K562 (cell line): Measurements from ENCODE around the gene SRP54. TPM values are rescaled to one million over a fixed set of nuclear protein-coding genes. Genes with fewer than 3 reads are reported as not detected.

Experiments used
- ATAC-seq: fragments of 200-7000 bp; cut with Tn5 transposase; 3 replicates; pipeline ENCODE4 v1.9.1; 2020; ENCODE audit warnings: moderate library complexity
- BruUV-seq: library from RNA; stranded (reverse); fragments of 400-500 nt; replicated peaks from 2 replicates; lab custom pipeline; 2021; lab: Mats Ljungman, UMichigan
- CTCF ChIA-PET: fragments of 300-600 bp; formaldehyde crosslinking; extraction: SDS; loops from one replicate; lab custom pipeline; 2021; ENCODE audit warnings: low intra/inter-chr PET ratio; lab: Yijun Ruan, JAX
- POLR2A ChIA-PET: fragments of 300-600, 350-650 bp; sonication (Branson Sonifier 250); formaldehyde crosslinking; extraction: SDS; loops from one replicate; lab custom pipeline; 2021; ENCODE audit warnings: antibody characterized with exemption, inconsistent platforms; lab: Yijun Ruan, JAX
- DNase-seq, 4 experiments: peaks; one replicate each; pipeline versions ENCODE4 v3.0.0 to v3.0.0-alpha.2; 2011 to 2018; ENCODE audit warnings: low spot score in 3 of 4, mixed read lengths in 3 of 4; ENCODE audit errors: extremely low read depth in 1 of 4
- FAIRE-seq: peaks from 2 replicates; lab custom pipeline; 2011; peaks lifted over from hg19 to GRCh38; lab: Jason Lieb, UNC
- H2AFZ ChIP-seq: 2 replicates; pipeline ENCODE4 v1.6.0; 2011; ENCODE audit warnings: low read depth, low read length, control low read depth, inconsistent platforms
- H3K27ac ChIP-seq: fragments of 200-600 bp; 3 replicates; pipeline ENCODE4 v1.8.0; 2011; ENCODE audit warnings: low read depth, mild to moderate bottlenecking, control low read depth, inconsistent platforms, low read length, moderate library complexity, mixed read lengths; ENCODE audit errors: extremely low read depth
- H3K27me3 ChIP-seq, 2 experiments: fragments of 300-600 bp in 1 of 2; 2 replicates in 1 of 2; 3 replicates in 1 of 2; pipeline versions ENCODE4 v1.6.0 to v1.8.0; 2011; ENCODE audit warnings: inconsistent platforms in 2 of 2, low read length in 2 of 2, mild to moderate bottlenecking in 1 of 2, mixed read lengths in 1 of 2, moderate library complexity in 1 of 2; ENCODE audit not compliant: control insufficient read depth in 2 of 2, insufficient read depth in 2 of 2
- H3K36me3 ChIP-seq: fragments of 300-600 bp; 3 replicates; pipeline ENCODE4 v1.8.0; 2011; ENCODE audit warnings: mild to moderate bottlenecking, low read length, inconsistent platforms; ENCODE audit not compliant: control insufficient read depth, insufficient read depth
- H3K4me1 ChIP-seq, 2 experiments: fragments of 200-600 bp in 1 of 2; replicated peaks in 1 of 2; 2 replicates in 1 of 2; 3 replicates in 1 of 2; pipeline versions ENCODE4 v1.5.1 to v1.8.0; 2011; ENCODE audit warnings: inconsistent platforms in 2 of 2, low read length in 2 of 2, mild to moderate bottlenecking in 1 of 2, mixed read lengths in 1 of 2, moderate library complexity in 1 of 2; ENCODE audit not compliant: control insufficient read depth in 2 of 2, insufficient read depth in 2 of 2
- H3K4me2 ChIP-seq: 2 replicates; pipeline ENCODE4 v1.6.1; 2011; ENCODE audit warnings: low read length, control low read depth, inconsistent platforms, mixed read lengths; ENCODE audit not compliant: insufficient read depth
- H3K4me3 ChIP-seq: fragments of 200-600 bp; sonication (generic), shearing (Covaris generic); 2 replicates; pipeline ENCODE4 v1.5.1; 2016; ENCODE audit warnings: control low read depth, inconsistent platforms
- H3K79me2 ChIP-seq: fragments of 200-600 bp; 3 replicates; pipeline ENCODE4 v1.8.0; 2011; ENCODE audit warnings: low read length, inconsistent platforms; ENCODE audit not compliant: control insufficient read depth, insufficient read depth
- H3K9ac ChIP-seq, 2 experiments: 2 replicates each; pipeline versions ENCODE4 v1.6.0 to v1.6.1; 2011; ENCODE audit warnings: low read depth in 2 of 2, low read length in 2 of 2, control low read depth in 1 of 2, inconsistent platforms in 1 of 2, mild to moderate bottlenecking in 1 of 2, mixed read lengths in 1 of 2; ENCODE audit not compliant: insufficient read depth in 1 of 2
- H3K9me1 ChIP-seq: one replicate; pipeline ENCODE4 v1.6.0; 2011; ENCODE audit warnings: inconsistent platforms, mild to moderate bottlenecking, low read length, moderate library complexity; ENCODE audit not compliant: control insufficient read depth, insufficient read depth
- H3K9me3 ChIP-seq: replicated peaks from 2 replicates; pipeline ENCODE4 v1.5.1; 2011; ENCODE audit warnings: low read depth, low read length, inconsistent platforms; ENCODE audit not compliant: control insufficient read depth, insufficient read depth
- H4K20me1 ChIP-seq: replicated peaks from 2 replicates; pipeline ENCODE4 v1.6.1; 2011; ENCODE audit warnings: low read length, inconsistent platforms, mixed read lengths; ENCODE audit not compliant: control insufficient read depth, insufficient read depth
- ATF2 ChIP-seq: sonication (generic); formaldehyde crosslinking; IDR thresholded peaks from 2 replicates; pipeline ENCODE4 v1.8.1; 2022; ENCODE audit warnings: missing genetic modification reagents
- BHLHE40 ChIP-seq: IDR thresholded peaks from 2 replicates; pipeline ENCODE4 v1.6.1; 2011; ENCODE audit warnings: low read length, improper control_type of control experiment
- CHCHD3 ChIP-seq: fragments of 250-450 bp; sonication (Bioruptor Pico); IDR thresholded peaks from 2 replicates; pipeline ENCODE4 v2.1.2; 2022; ENCODE audit warnings: mild to moderate bottlenecking
- CHD4 ChIP-seq: fragments of 200-600 bp; sonication (generic); IDR thresholded peaks from 3 replicates; pipeline ENCODE4 v1.6.1; 2012; ENCODE audit warnings: low read depth, mild to moderate bottlenecking, mixed read lengths, low read length, inconsistent platforms; ENCODE audit not compliant: insufficient read depth, insufficient replicate concordance, poor library complexity, severe bottlenecking
- EWSR1 ChIP-seq: fragments of 450-650 bp; IDR thresholded peaks from 2 replicates; pipeline ENCODE4 v1.6.1; 2018; ENCODE audit warnings: borderline replicate concordance, mild to moderate bottlenecking, low read depth, moderate library complexity; ENCODE audit not compliant: partially characterized antibody
- FOXJ3 ChIP-seq: sonication (generic); formaldehyde crosslinking; IDR thresholded peaks from 2 replicates; pipeline ENCODE4 v1.4.0; 2020; ENCODE audit warnings: mild to moderate bottlenecking, missing genetic modification reagents
- ILK ChIP-seq: fragments of 450-650 bp; IDR thresholded peaks from 2 replicates; pipeline ENCODE4 v1.6.1; 2016; ENCODE audit warnings: missing genetic modification characterization, low read depth, mild to moderate bottlenecking, missing compliant biosample characterization, moderate library complexity, borderline replicate concordance
- PHF21A ChIP-seq: fragments of 450-650 bp; IDR thresholded peaks from 2 replicates; pipeline ENCODE4 v1.6.1; 2017; ENCODE audit warnings: low read depth, borderline replicate concordance
- RBFOX2 ChIP-seq: fragments of 200-400 bp; formaldehyde crosslinking; IDR thresholded peaks from 2 replicates; pipeline ENCODE4 v1.6.1; 2017; ENCODE audit warnings: low read depth, mild to moderate bottlenecking, low read length, moderate library complexity
- SP1 ChIP-seq: sonication (generic); formaldehyde crosslinking; IDR thresholded peaks from 2 replicates; pipeline ENCODE4 v1.8.1; 2022; ENCODE audit warnings: mild to moderate bottlenecking, missing genetic modification reagents
- USF1 ChIP-seq: sonication (generic); formaldehyde crosslinking; IDR thresholded peaks from 2 replicates; pipeline ENCODE4 v1.9.0; 2022; ENCODE audit warnings: mild to moderate bottlenecking, missing genetic modification reagents
- ZBTB33 ChIP-seq: sonication (generic); formaldehyde crosslinking; IDR thresholded peaks from 2 replicates; pipeline ENCODE4 v1.8.1; 2023; ENCODE audit warnings: mild to moderate bottlenecking, missing genetic modification reagents
- ZFP30 ChIP-seq: fragments of 250-450 bp; sonication (Bioruptor Pico); IDR thresholded peaks from 2 replicates; pipeline ENCODE4 v1.8.0; 2022; ENCODE audit warnings: moderate library complexity, mild to moderate bottlenecking, inconsistent platforms, borderline replicate concordance
- ZNF184 ChIP-seq: sonication (generic); formaldehyde crosslinking; IDR thresholded peaks from 2 replicates; pipeline ENCODE4 v1.5.0; 2020; ENCODE audit warnings: missing genetic modification reagents
- ZNF512 ChIP-seq: IDR thresholded peaks from 2 replicates; pipeline ENCODE4 v1.6.1; 2016; ENCODE audit warnings: missing genetic modification characterization, missing compliant biosample characterization
- WGBS: fragments of 100-300 bp; shearing (Covaris generic); methylation state at CpG from one replicate; pipeline ENCODE4 v1.1.6; 2016; ENCODE audit warnings: low coverage, mixed read lengths; ENCODE audit not compliant: insufficient coverage; ENCODE audit errors: missing lambda C conversion rate; 5-methylcytosine and 5-hydroxymethylcytosine counted together
- in situ Hi-C: fragments of 300-500 bp; cut with MboI; formaldehyde crosslinking; loops from 4 replicates; pipeline ENCODE4 v1.15.0; 2018; ENCODE audit warnings: inconsistent platforms, mixed read lengths
- intact Hi-C: fragments of 100-400 bp; cut with micrococcal nuclease; formaldehyde crosslinking; loops from 2 replicates; pipeline ENCODE4 v1.14.2; 2022
- polyA plus RNA-seq, 8 experiments: library from polyadenylated mRNA; depleted of rRNA in 4 of 8; stranded (reverse) in 5 of 8; unstranded in 3 of 8; fragments of >200 nt; fragmentation: Nextera tagmentation in 2 of 8; fragmentation: Illumina TruSeq in 1 of 8; extraction: Ambion mirVana in 2 of 8; extraction: Trizol in 1 of 8; gene quantifications; 2 replicates each; pipeline versions ENCODE4 v1.2.1 to v1.2.3, GENCODE V29; 2011 to 2014; ENCODE audit warnings: inconsistent platforms in 1 of 8, missing spikeins in 1 of 8
- total RNA-seq, 7 experiments: library from RNA; depleted of rRNA in 6 of 7; stranded (reverse); fragments of >200 nt in 6 of 7; fragmentation: Illumina TruSeq in 2 of 7; extraction: Trizol in 2 of 7; gene quantifications; 2 replicates each; pipeline versions ENCODE4 v1.2.1 to v1.2.3, GENCODE V29; 2011 to 2021; ENCODE audit warnings: low replicate concordance in 1 of 7

SRP54 gene
- total and polyA plus RNA-seq, 9 of the 15 experiments (the other 6 are each of a cell fraction or from before 2014, with no cell fraction given) = 28.6 to 69.8 (median 51.7) TPM

- no peak overlapping the region for H3K4me3 ChIP-seq
- H3K9ac ChIP-seq = no peak overlapping the region
- H3K4me1 ChIP-seq = no peaks in the 10 kb centered on the region
- H2AFZ ChIP-seq = no peak overlapping the region
- no peaks in the 10 kb centered on the region for H3K9me1 ChIP-seq
- no peak for ATAC-seq
- no peaks in the 10 kb centered on the region for H3K36me3 ChIP-seq
- H3K79me2 ChIP-seq = no peaks in the 10 kb centered on the region
- H4K20me1 ChIP-seq = no peaks in the 10 kb centered on the region
- no peak for FAIRE-seq
- H3K4me2 ChIP-seq = no peak overlapping the region
- CTCF ChIA-PET = no interaction called here
- intact Hi-C loops (no loop called here), in situ Hi-C loops (no loop called here)
- TF ChIP-seq ATF2 (CRISPR knock-in tag) (no peak), PHF21A (no peak), FOXJ3 (no peak), CHD4 (no peak), ZBTB33 (no peak), USF1 (CRISPR knock-in tag) (no peak), EWSR1 (no peak), ZNF184 (CRISPR knock-in tag) (no peak), BHLHE40 (no peak), ILK (tag) (no peak), RBFOX2 (no peak), SP1 (CRISPR knock-in tag) (no peak), CHCHD3 (CRISPR knock-in tag) (no peak), ZNF512 (tag) (no peak), ZFP30 (CRISPR knock-in tag) (no peak)
- WGBS = 11% methylated on average over 2 of the region's 2 CpGs
- POLR2A ChIA-PET = interaction anchor here (0.8 kb wide), 1 partner anchor 13 kb away, joined by 3 read pairs; no protein-coding TSS in a partner anchor
- no TSS peak for BruUV-seq
- no peak for DNase-seq
- H3K27ac ChIP-seq = no peak overlapping the region
- H3K27me3 ChIP-seq = no peaks in the 10 kb centered on the region
- no peaks in the 10 kb centered on the region for H3K9me3 ChIP-seq
Observed at GRCh38 chr14:34933301-34933700, 49.5 kb upstream of the SRP54 start.
